HG03039 (cell line): ENCODE measurements around the gene PIK3C3.
"Not testable (repeated sequence)": the region's sequence is repeated elsewhere in the genome, so short reads cannot be mapped to it uniquely, and the experiment has no call there.

ENCODE experiments used
- ATAC-seq: cut with Tn5 transposase; IDR thresholded peaks from one replicate; pipeline ENCODE4 v1.9.1; 2021; ENCODE audit warnings: mild to moderate bottlenecking, moderate library complexity; ENCODE audit not compliant: unreplicated experiment

The PIK3C3 gene

GRCh38 chr18:42068030-42068429 lies 113.0 kb downstream of the PIK3C3 start:
- ATAC-seq, result no peak

- ATAC-seq, result no peak
Measured at GRCh38 chr18:42069036-42069435, 114.0 kb downstream of the PIK3C3 start.

DNA sequence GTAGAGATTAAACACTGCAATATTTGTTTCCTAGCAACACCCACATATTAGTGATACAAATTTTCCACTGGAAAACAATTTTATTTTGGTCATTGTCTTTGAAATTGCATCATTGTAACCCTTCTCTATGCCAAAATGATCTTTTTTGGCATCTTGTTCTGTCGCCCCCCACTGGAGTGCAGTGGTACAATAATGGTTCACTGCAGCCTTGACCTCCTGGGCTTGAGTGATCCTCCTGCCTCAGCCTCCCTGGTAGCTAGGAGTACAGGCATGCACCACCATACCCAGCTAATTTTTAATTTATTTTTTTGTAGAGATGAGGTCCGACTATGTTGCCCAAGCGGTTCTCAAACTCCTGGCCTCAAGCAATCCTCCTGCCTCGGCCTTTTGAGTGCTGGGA lies 117.4 kb downstream of the PIK3C3 start:
- ATAC-seq, result no peak

GRCh38 chr18:42074704-42075103 lies 119.7 kb downstream of the PIK3C3 start:
- no peak for ATAC-seq

GRCh38 chr18:42078711-42079110 lies 123.7 kb downstream of the PIK3C3 start:
- ATAC-seq, result no peak

- no peak for ATAC-seq
Measured at GRCh38 chr18:42080340-42080739, 125.3 kb downstream of the PIK3C3 start.

DNA sequence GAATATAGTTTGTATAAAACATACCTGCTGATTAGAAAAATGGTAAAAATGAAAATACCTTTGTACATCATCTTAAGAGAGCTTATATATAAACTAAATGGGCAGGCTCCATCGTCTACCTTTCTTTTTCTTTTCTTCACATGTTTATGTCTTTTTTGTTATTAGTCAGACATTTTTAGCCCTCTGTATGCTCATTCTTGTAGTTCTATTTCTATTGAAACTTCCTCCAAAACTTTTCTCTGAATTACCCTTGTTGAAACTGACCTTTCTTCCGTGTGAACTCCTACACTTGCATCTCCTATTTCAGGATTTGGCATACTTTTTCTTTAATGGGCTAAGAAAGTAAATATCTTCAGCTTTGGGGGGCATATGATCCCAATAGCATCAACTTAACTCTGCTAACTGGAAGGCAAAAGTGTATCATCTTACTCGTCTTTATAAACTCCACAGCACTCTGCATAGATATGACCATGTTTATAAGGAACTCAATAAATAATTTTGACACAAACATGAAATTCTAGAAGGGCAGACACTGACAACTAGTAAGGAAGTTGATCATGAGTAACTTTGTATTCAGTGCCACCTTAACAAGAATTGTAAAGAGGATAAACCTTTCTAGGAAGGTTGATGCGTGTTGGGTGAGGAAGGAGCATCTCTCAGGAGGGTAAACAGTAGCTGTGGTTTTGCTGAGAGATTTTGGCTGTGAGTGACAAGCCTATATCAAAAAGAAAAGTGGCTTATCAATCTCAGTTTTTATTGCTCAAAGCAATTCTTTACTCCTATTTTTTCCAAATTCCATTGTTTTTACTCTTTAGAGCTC lies 127.6 kb downstream of the PIK3C3 start:
- ATAC-seq, result no peak

GRCh38 chr18:42086288-42086687 lies 131.3 kb downstream of the PIK3C3 start:
- no peak for ATAC-seq

DNA sequence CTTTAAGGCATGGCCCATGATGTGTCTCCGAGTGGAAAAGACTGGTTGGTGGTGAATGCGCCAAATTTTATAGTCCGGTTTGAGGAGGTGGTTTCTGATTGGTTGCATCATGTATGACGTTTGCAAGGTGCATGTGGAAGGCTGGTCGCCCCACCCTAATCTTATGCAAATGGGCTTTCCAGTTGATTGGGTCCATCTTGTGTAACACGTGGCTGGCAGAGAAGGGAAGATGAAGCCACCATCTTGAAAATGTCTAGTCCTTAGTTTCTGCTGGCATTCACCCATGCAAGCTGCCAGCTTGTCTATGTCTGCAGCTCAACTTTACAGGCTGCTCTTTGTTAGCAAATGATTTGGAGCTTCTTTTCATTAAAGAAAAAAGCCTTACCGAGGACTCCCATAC lies 132.2 kb downstream of the PIK3C3 start:
- no peak for ATAC-seq

GRCh38 chr18:42087876-42088275 lies 132.8 kb downstream of the PIK3C3 start:
- no peak for ATAC-seq

DNA sequence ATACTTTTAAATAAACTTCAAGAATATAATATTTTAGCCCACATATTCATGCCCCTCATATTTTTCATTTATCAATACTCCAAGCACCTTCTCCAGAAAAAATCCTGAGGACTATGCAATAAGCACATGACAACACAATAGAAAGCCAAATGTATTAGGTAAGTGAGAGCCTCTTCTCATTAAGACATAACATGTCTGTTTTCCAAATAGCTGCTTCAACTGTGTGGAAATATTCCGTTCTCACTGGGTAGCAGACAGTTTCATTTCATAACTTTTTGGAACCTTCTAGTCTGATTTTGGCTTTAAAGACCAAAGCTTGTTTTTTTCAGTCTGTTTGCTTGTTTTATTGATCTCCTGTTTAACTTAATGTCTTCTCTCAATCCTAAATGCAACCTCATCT lies 137.8 kb downstream of the PIK3C3 start:
- ATAC-seq, result no peak

DNA sequence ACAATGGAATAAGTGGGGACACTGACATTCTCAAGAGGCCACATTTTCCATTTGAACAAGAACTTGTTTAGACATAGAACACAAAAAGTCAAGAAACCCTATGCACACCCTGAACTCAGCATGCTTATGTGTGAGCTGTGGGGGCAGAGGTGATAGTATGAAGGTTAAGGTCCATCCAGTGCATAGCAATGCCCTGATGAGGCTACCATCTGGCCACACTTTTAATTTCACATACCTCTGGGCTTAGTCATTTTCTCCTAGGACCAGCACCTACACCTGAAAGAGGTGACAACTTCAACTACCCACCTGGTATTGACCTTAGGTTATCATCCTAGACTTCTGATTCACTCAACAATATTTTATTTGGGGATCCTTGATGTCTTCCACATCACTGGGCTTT lies 139.8 kb downstream of the PIK3C3 start:
- ATAC-seq, result no peak

DNA sequence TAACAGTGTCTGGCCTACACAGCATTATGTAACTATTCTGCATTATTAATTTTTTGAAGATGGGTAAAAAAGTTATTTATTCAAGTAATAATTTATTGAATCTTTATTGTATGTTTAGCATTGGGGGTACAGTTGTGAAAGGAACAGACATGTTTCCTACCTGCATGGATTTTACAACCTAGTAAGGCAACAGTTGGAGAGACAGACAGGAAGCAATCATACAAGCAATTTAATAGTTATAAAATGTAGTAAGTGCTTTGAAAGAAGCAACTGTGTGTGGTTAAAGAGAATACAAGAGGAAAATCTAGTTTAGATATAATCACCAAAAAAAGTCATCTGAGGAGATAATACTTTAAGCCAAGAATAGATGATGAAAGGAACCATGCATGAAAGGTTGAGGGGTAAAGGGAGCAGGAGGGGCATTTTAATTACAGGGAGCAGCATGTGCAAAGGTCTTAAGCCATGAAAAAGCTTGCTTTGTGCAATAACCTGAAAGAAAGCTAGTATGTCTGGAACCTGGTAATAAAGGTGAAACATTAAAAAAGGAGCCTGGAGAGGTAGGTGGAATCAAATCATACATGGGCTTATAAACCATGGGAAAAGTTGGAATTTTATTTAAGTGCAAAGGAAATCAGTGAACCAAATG lies 140.8 kb downstream of the PIK3C3 start:
- no peak for ATAC-seq

DNA sequence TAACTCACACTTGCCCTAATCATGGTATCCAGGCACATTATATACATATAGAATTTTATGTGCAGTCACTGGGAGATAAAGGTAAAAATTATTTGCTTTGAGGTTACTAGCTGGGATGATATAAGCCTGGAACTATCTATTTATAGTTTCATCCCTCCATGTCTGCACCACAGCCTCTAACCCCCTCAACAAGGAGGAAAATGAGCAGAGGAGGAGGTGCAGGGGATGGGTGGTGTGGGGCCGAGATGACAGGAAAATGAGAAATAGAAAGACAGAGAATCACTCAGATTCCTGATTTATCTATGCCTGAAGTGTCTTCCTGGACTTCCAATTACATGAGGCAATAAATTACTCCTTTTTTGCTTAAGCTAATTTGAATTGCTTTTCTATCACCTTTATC lies 145.2 kb downstream of the PIK3C3 start:
- ATAC-seq, result no peak

DNA sequence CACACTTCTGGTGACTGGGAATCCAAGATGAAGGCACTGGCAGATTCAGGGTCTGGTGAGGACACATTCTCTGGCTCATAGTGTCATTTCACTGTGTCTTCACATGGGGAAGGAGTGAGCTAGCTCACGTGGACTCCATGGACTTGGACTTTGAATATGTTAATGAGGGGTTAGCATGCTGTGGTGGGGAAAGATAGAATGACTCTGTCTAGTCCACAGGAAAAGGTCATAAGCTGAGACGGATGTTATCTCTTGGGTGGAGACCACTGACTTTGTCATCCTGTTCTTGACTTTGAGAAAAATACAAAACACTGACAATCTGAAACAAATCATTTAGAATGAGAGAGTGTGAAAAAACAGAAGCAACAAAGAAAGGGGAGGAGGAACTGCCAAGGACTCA lies 145.9 kb downstream of the PIK3C3 start:
- no peak for ATAC-seq

DNA sequence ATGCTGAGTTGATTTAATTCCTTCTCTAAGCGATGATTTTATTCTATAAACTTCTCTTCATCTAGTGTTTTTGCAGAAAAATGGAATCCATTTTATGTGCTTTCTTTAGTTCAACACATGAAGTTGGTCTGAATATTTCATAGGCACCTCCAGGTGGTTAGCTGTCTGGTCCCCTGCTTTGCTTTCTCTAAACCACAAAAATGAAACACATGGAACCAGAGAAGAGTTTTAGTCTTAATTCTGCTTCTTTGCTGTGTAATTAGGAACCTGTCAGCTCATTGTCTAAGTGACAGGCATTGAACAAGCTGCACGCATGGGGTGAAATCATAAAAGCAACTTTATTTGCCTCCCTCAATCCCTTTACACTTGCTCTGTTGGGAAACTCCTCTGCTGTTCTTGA lies 150.4 kb downstream of the PIK3C3 start:
- no peak for ATAC-seq

GRCh38 chr18:42106784-42107183 lies 151.8 kb downstream of the PIK3C3 start:
- ATAC-seq, result no peak

- no peak for ATAC-seq
Measured at GRCh38 chr18:42107287-42107686, 152.3 kb downstream of the PIK3C3 start.

DNA sequence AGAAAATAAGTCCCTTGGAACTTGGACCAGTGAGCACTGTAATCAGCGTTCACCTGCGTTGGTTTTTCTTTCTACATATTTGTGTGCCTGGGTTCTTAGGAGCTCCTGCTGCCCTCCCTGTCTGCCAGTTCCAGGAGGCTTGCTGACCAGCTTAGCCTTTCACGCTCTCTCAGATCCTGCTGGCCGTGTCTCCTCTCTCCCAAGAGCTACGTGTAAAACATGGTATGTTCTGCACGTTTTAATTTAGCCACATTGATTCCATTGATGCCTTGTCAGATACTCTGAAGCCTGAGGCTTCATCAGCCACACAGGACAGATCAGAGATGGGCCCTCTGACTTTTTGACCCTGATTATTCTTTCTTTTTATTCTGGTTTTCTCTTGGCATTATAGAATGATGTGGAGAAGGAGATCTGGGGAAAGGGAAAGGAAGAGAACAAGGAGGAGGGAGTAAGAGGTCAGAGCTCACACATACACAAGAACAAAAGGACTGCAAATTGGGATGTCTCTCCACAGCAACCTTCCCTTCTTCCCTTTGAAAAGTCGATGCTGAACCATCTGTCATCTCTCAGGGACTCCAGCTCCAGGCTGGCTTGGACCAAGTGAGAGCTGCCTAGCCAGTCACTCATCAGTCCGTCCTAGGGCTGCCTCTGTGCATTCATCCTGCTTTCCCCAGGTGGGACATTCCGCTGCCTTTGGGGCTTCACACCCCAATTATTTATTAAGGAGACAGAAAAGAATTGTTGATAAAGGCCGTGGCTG lies 152.8 kb downstream of the PIK3C3 start:
- no peak for ATAC-seq

- ATAC-seq, result not testable (repeated sequence)
Measured at GRCh38 chr18:42112147-42112546, 157.1 kb downstream of the PIK3C3 start.

DNA sequence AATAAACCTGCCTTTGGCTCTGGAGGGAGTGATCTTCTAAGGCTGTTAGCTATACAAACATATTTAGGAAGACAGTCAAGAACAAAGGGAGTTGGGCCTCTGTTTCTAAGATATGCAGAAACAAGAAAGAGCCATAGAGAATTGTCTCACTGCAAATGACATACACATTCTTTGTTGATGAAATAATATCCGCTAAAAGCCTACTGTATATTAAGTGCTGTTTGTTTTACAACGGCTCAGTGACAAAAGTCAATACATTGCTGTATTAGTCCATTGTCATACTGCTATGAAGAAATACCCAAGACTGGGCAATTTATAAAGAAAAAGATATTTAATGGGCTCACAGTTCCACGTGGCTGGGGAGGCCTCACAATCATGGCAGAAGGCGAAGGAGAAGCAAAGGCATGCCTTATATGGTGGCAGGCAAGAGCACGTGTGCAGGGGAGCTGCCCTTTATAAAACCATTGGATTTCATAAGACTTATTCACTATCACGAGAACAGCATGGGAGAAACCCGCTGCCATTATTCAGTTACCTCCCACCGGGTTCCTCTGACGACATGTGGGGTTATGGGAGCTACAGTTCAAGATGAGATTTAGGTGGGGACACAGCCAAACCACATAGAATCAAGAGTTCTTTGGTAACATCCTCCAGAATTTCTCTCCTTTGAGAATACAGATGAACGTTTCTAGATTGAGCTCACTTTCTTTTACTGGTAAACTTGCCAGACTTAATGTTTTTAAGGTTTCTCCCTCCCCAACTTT lies 157.8 kb downstream of the PIK3C3 start:
- no peak for ATAC-seq
